Measurements from ENCODE around the gene LTB4R2. TPM values are rescaled to one million over a fixed set of nuclear protein-coding genes. Genes with fewer than 3 reads are reported as not detected.
A peak's percentile ranks its signal among the peaks of the same experiment; 100 is the strongest.

Gene LTB4R2
- total RNA-seq, 1 experiment from 2014 or later, result 0.72 TPM

DNA sequence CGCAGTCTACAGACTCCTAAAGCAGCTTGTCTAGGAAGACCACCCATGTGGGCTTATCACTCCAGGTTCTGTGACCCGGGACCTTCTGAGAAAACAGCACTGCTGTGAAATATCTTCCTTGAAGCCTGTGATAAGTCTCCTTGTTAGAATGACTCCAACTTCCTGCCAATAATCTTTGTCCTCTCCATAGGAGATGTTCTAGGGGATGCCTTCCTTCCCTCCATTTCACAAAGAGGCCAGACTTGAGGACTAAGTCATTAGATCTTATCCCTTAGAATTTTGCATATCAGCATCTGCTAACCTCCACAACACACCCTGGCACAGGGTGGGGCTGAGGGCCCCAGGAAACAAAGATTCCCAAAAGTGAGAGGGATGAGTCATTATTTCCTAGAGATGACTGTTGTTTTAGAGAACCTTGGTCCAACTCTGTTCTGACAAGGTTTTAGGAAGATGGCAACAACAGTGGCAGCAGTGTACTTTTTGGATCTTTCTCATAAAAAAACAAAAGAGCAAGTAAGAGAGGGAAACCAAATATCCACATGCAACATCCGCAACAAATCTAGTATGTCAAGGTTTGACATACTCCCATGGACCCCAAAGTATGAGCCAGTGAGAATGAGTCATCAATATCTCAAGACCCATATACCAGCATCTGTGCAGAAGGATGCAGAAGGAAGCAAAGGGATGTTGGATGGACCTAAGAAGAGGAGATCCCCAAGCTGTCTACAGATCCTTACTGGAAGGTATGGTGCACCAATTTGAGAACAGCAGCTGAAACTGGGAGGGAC lies 7.4 kb downstream of the LTB4R2 start:
- peak; percentile 66 for DNase-seq (ENCODE audit: low read depth)

DNA sequence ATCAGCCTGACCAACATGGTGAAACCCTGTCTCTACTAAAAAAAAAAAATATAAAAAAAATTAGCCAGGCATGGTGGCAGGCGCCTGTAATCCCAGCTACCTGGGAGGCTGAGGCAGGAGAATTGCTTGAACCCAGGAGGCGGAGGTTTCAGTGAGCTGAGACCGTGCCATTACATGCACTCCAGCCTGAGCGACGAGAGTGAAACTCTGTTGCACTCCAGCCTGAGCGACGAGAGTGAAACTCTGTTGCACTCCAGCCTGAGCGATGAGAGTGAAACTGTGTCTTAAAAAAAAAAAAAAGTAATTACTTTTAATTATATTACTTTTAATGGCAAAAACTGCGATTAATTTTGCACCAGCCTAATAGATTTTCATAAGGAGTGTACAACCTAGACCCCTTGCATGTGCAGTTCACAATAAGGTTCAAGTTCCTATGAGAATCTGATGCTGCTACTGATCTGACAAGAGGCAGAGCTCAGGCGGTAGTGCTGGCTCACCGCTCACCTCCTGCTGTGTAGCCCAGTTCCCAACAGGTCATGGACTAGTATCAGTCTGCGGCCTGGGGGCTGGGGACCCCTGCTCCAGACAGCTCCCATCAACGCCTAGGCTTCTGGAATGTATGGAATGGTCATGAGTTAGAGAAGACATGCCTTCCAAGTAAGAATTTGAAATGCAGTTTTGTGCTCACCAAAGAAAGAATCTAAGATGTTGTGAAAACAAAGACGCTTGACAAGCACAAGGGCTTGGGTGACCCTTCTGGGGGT lies 11.5 kb downstream of the LTB4R2 start:
- no peak for DNase-seq (ENCODE audit: low read depth)

DNA sequence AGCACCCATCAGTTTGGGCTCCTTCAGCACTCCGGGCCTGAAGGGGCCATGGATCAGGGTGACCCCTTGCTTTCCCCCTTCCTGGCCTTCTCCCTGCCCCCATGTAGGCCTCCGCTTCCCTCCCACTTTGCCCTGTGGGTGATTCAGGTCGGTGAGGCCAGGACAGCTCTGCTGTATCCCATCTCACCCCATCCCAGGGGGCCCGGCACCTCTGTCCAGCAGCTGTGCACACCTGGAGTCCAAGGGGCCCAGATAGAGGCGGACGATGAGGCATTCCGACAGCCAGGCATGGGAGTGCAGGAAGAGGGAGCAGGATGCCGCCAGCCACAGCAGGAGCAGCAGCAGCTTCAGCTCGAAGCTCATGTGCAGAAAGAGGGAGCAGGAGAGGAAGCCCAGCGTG lies 12.7 kb downstream of the LTB4R2 start:
- no peak for DNase-seq (ENCODE audit: low read depth)

GRCh38 chr14:24323341-24323740 lies 13.4 kb downstream of the LTB4R2 start:
- no peak for DNase-seq (ENCODE audit: low read depth)

GRCh38 chr14:24324024-24324423 lies 14.1 kb downstream of the LTB4R2 start:
- DNase-seq (ENCODE audit: low read depth), result no peak

DNA sequence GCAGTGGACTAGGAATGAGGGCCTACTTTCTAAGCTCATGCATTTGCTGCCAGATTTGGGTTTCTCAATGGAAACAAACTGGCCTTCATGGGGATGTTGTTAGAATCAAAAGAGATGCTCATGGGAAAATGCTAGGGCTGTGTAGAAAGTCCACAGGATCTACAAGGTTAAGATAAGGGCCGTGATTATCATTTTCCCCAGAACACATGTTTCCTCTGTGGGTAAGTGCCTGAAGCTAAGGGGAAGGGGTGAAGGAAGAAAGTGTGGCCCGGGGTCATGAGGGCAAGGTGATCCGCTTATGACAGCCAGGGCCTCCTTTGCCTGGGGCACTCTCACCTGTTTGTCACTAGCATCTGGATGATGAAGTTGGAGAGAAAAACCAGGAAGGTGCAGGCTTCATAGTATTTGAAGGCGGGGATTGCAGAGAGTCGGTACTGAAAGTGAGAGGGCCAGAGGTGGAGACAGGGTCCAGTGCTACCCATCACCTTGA lies 15.1 kb downstream of the LTB4R2 start:
- no peak for DNase-seq (ENCODE audit: low read depth)

DNA sequence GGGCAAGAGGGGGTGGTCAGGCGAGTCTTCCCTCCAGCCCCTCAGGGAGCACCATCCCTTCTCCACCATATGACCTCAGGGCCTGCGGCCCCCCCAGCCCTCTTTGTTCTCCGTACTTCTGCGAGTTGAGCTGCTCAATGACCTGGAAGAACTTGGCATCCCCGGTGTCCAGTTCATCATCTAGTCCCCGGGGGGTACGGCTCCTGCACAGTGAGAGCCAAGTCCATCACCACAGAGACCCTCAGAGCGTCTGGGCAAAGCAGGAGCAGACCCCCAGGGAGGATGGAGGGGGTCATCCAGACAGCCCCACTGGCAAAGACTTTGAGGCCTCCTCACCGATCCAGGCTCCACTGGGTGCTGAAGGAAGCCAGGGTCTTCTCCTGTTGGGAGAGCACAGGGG lies 16.0 kb downstream of the LTB4R2 start:
- DNase-seq (ENCODE audit: low read depth), result no peak

GRCh38 chr14:24327303-24327702 lies 17.4 kb downstream of the LTB4R2 start:
- no peak for DNase-seq (ENCODE audit: low read depth)

GRCh38 chr14:24327914-24328313 lies 18.0 kb downstream of the LTB4R2 start:
- peak; percentile 22 for DNase-seq (ENCODE audit: low read depth)

- no peak for DNase-seq (ENCODE audit: low read depth)
Observed at GRCh38 chr14:24329073-24329663, 19.2 kb downstream of the LTB4R2 start.

DNA sequence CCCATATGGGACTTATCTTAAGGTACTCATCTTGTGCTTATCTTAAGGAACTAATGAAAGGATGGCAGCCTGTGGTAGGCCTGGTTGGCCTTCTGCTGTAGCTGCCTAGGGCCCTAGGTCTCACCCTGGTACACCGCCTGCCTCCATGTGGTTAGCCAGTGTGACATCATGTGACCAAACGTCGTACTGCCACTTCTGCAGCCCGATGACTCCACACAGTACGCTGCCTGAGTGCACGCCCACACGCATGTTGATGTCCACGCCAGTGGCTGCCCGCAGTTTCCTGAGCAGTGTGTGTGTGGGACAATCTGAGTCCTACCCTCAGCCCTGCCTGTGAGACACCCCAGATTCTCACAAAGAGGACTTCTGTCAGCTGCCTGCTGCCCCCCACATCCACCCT lies 19.8 kb downstream of the LTB4R2 start:
- DNase-seq (ENCODE audit: low read depth), result no peak

DNA sequence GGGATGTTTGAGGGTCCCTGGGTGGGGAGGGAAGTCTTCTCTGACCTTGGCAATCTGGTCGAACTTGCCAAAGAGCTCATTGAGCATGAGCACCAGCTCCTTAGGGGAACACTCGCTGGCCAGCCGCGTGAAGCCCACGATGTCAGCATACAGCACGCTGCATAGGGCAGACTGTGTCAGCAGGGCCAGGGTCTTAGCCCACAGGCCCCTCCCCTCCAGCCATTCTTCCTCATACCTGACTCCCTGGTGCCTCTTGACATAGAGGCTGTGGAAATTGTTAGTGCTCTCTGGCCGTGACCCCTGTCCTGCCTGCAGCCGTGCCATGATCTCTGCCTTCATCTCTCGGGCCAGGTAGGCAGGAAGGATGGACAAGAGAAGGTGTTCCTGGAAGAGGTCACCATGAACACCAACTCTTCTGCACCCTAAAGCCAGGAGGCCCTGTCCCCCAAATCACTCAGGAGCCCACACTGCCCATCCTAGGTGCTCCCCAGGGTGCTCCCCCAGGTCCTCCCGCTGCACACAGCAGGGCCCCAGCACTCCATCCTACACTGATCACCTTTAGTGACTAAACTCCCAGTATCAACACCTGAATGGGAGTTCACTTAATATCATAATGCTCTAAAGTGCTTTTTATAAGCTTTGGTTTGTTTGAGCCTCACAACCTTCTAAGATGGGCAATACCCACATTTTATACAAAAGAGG lies 21.2 kb downstream of the LTB4R2 start:
- no peak for DNase-seq (ENCODE audit: low read depth)

DNA sequence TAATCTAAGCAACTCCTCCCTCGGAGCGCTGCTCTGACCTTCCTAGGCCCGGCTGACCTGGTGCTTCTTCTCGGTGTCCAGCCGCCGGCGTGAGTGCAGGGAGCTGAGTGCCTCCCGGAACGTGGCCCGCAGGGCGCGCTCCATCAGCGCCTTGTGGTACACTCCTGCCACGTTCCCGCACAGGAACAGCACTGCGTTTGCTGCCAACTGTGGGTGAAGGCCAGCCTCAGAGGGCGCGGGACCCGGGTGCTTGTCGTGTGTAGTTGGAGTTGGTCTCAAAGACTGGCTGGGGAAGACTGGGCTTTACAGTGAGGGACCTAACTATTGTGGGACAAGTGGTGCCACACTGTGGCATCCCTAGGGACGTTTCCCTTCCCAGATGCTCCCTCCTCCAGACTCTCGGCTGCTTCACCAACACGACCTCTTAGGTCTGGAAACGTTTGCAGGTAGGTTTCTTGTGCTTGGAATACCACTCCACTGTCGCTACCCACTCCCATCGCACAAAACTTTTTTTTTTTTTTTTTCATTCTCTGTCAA lies 21.9 kb downstream of the LTB4R2 start:
- no peak for DNase-seq (ENCODE audit: low read depth)

DNA sequence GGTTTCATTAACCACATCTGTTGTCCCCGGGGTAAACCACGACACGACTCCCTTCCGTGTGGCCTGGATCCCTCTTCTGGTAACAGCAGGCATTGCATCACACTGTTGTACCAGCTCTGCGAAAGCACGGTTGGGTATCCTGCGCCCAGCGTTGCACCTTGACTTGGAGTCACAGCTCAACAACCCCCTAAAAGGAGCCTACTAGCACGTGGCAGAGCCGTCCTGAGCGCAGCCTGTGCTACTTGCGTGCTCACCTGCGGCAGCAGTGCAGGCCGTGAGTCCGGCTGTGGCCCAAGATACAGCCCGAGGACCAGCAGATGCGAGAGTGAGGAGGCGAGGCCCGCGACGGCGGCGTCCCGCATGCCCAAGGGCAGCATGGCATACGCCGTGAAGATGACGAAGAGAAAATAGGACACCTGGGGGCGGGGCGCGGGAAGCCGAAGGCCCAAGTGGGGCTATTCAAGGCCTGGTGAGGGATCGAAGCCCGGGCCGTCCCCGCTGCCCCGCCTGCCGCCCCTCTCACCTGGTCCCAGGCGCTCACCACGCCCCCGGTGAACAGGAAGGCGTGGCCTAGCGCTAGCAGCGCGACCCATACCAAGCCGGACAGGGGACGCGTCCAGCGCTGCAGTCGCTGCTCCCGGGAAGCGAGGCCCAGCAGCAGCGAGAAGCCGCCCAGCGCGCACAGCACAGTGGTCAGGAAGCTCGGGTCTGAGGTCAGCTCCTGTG lies 22.5 kb downstream of the LTB4R2 start:
- peak; percentile 68 for DNase-seq (ENCODE audit: low read depth)

DNA sequence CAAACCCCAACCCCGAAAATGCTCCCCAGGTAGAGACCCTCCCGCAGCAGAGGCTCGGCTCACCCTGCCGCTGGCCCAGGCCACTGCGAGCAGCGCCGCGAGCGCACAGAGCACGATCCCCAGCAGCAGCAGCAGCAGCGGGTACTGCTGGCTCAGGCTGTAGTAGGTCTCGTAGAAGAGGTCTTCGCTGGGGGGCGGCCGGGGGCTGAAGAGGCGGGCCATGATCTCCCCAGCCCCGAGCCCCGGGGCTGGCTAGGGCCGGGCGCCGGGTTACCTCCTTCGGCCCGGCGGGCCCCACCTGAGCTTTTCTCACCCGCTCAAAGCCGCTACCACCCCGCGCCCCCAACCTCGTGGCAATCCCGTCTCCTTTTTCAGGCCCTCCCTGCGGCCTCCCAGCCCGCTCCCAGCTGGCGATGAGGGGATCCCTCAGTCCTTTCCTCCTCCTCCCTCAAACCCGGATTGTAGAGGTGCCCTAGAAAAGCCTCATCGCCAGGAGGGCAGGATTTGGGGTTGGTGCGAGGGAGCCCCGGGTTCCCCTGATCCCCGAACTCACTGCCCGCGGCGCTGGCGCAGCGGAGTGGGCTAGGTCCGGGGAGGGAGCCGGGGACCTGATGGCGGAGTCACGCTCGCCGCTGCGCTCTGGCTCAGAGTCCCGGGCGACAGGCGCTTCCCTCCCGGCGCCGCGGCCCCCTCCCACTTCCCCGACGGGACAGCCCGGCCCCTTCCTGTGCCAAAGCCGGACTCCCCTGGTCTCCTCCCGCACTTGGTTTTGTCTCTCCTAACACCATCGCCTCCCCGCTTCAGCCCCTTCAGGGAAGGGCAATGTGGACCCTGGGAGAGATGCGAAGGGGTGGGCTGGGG lies 24.7 kb downstream of the LTB4R2 start, which contains the start of gene ADCY4:
ADCY4 (minus strand) TSS at position 641 of the 861 bp plus-strand sequence; CDS start at position 222, 419 bp downstream.
- no peak for DNase-seq (ENCODE audit: low read depth)

GRCh38 chr14:24335461-24336171 lies 25.7 kb downstream of the LTB4R2 start:
- DNase-seq (ENCODE audit: low read depth), result no peak

GRCh38 chr14:24337144-24337823 lies 27.3 kb downstream of the LTB4R2 start:
- no peak for DNase-seq (ENCODE audit: low read depth)

GRCh38 chr14:24337824-24338175 lies 27.9 kb downstream of the LTB4R2 start:
- no peak for DNase-seq (ENCODE audit: low read depth)

- no peak for DNase-seq (ENCODE audit: low read depth)
Observed at GRCh38 chr14:24338843-24339242, 28.9 kb downstream of the LTB4R2 start.

Measured in RPMI7951 (cell line).